Measurements from ENCODE around the gene GDF7.

The GDF7 gene

GRCh38 chr2:20661421-20662307, 5.3 kb upstream of the GDF7 start:
- no peak overlapping the region for H3K4me3 ChIP-seq (ENCODE audit: low read depth, low read length)
- TF ChIP-seq CTCF (IDR thresholded peaks at IDR 0.05; ENCODE audit: control insufficient read depth, extremely low read depth, insufficient read depth) = peak; percentile 96
- peak; percentile 38 for DNase-seq (ENCODE audit: low read depth)

- no peak overlapping the region for H3K4me3 ChIP-seq (ENCODE audit: low read depth, low read length)
- no peak for TF ChIP-seq CTCF (IDR thresholded peaks at IDR 0.05; ENCODE audit: control insufficient read depth, extremely low read depth, insufficient read depth)
- DNase-seq (ENCODE audit: low read depth) = no peak
These were observed 4.5 kb upstream of the GDF7 start for GRCh38 chr2:20662308-20662937.

GRCh38 chr2:20663196-20664070, 3.5 kb upstream of the GDF7 start:
- H3K4me3 ChIP-seq (ENCODE audit: low read depth, low read length) = no peak overlapping the region
- TF ChIP-seq CTCF (IDR thresholded peaks at IDR 0.05; ENCODE audit: control insufficient read depth, extremely low read depth, insufficient read depth) = no peak
- DNase-seq (ENCODE audit: low read depth) = no peak

GRCh38 chr2:20664071-20664390, 2.9 kb upstream of the GDF7 start:
- TF ChIP-seq CTCF (IDR thresholded peaks at IDR 0.05; ENCODE audit: control insufficient read depth, extremely low read depth, insufficient read depth) = no peak
- no peak overlapping the region for H3K4me3 ChIP-seq (ENCODE audit: low read depth, low read length)
- DNase-seq (ENCODE audit: low read depth) = no peak

- TF ChIP-seq CTCF (IDR thresholded peaks at IDR 0.05; ENCODE audit: control insufficient read depth, extremely low read depth, insufficient read depth) = no peak
- H3K4me3 ChIP-seq (ENCODE audit: low read depth, low read length) = no peak overlapping the region
These were observed 2.3 kb upstream of the GDF7 start for GRCh38 chr2:20664431-20665242.

More at GRCh38 chr2:20664431-20665242, 2.3 kb upstream of the GDF7 start:
- DNase-seq (ENCODE audit: low read depth) = no peak
